AG10803 (cell line): ENCODE results near the gene NCKAP1.
A peak's percentile ranks its signal among the peaks of the same experiment; 100 is the strongest.

Experiments used
- DNase-seq: peaks from one replicate; pipeline ENCODE4 v3.0.0; 2010; ENCODE audit warnings: low read depth
- H3K4me3 ChIP-seq: 2 replicates; pipeline ENCODE4 v1.5.1; 2011; ENCODE audit warnings: mild to moderate bottlenecking, low read length, control low read depth
- CTCF ChIP-seq: conservative IDR thresholded peaks from 2 replicates; pipeline ENCODE4 v1.5.1; 2011; ENCODE audit warnings: mild to moderate bottlenecking, low read length, control low read depth, inconsistent platforms

Gene NCKAP1

GRCh38 chr2:182933629-182934028 is 104.6 kb downstream of the NCKAP1 start:
- TF ChIP-seq CTCF, result no peak
- DNase-seq, result no peak
- no peak overlapping the region for H3K4me3 ChIP-seq

GRCh38 chr2:182929972-182930371 is 108.3 kb downstream of the NCKAP1 start:
- H3K4me3 ChIP-seq, result no peak overlapping the region
- no peak for TF ChIP-seq CTCF
- DNase-seq, result no peak

- TF ChIP-seq CTCF, result no peak
- H3K4me3 ChIP-seq, result no peak overlapping the region
- peak; percentile 44 for DNase-seq
Observed at GRCh38 chr2:182924306-182924705, 114.0 kb downstream of the NCKAP1 start.

- no peak for DNase-seq
- no peak for TF ChIP-seq CTCF
- H3K4me3 ChIP-seq, result no peak overlapping the region
Observed at GRCh38 chr2:182921234-182921633, 117.0 kb downstream of the NCKAP1 start.

GRCh38 chr2:182920631-182921056 is 117.6 kb downstream of the NCKAP1 start:
- no peak for TF ChIP-seq CTCF
- no peak overlapping the region for H3K4me3 ChIP-seq
- DNase-seq, result no peak

GRCh38 chr2:182920089-182920488 is 118.2 kb downstream of the NCKAP1 start:
- DNase-seq, result no peak
- no peak for TF ChIP-seq CTCF
- no peak overlapping the region for H3K4me3 ChIP-seq

GRCh38 chr2:182918961-182919652 is 119.2 kb downstream of the NCKAP1 start:
- no peak for DNase-seq
- no peak overlapping the region for H3K4me3 ChIP-seq
- TF ChIP-seq CTCF, result no peak
